GM21576 (cell line): Measurements from ENCODE around the gene GPSM1.

Experiments
- ATAC-seq: cut with Tn5 transposase; IDR thresholded peaks from one replicate; pipeline ENCODE4 v1.9.1; 2021; ENCODE audit warnings: mild to moderate bottlenecking, moderate library complexity; ENCODE audit not compliant: unreplicated experiment

Gene GPSM1

GRCh38 chr9:136372561-136373299 lies 45.4 kb downstream of the GPSM1 start:
- no peak for ATAC-seq

GRCh38 chr9:136373300-136374182 lies 46.2 kb downstream of the GPSM1 start, which contains the start of gene CARD9:
Gene CARD9 (minus strand): TSS chr9:136373669. CDS start chr9:136372078, 1,591 bp downstream.
- ATAC-seq: no peak

GRCh38 chr9:136374183-136374575 lies 46.8 kb downstream of the GPSM1 start:
- ATAC-seq: no peak

- ATAC-seq: no peak
Measured at GRCh38 chr9:136375096-136375495, 47.8 kb downstream of the GPSM1 start.

GRCh38 chr9:136376457-136376856 lies 49.1 kb downstream of the GPSM1 start:
- ATAC-seq: no peak

- ATAC-seq: no peak
Measured at GRCh38 chr9:136377341-136378169, 50.2 kb downstream of the GPSM1 start.

- no peak for ATAC-seq
Measured at GRCh38 chr9:136378170-136379002, 51.0 kb downstream of the GPSM1 start.

- no peak for ATAC-seq
Measured at GRCh38 chr9:136379003-136379287, 51.6 kb downstream of the GPSM1 start.

- no peak for ATAC-seq
Measured at GRCh38 chr9:136379401-136379800, 52.1 kb downstream of the GPSM1 start.

- ATAC-seq: no peak
Measured at GRCh38 chr9:136379891-136380290, 52.6 kb downstream of the GPSM1 start.

- no peak for ATAC-seq
Measured at GRCh38 chr9:136380381-136380780, 53.0 kb downstream of the GPSM1 start.

- ATAC-seq: no peak
Measured at GRCh38 chr9:136381311-136381710, 54.0 kb downstream of the GPSM1 start.

- ATAC-seq: no peak
Measured at GRCh38 chr9:136381966-136382513, 54.7 kb downstream of the GPSM1 start.

- no peak for ATAC-seq
Measured at GRCh38 chr9:136383436-136383835, 56.1 kb downstream of the GPSM1 start.

- no peak for ATAC-seq
Measured at GRCh38 chr9:136385015-136385414, 57.7 kb downstream of the GPSM1 start.

- no peak for ATAC-seq
Measured at GRCh38 chr9:136386018-136386417, 58.7 kb downstream of the GPSM1 start.

- ATAC-seq: no peak
Measured at GRCh38 chr9:136387217-136387616, 59.9 kb downstream of the GPSM1 start.

GRCh38 chr9:136389396-136389795 lies 62.1 kb downstream of the GPSM1 start:
- no peak for ATAC-seq

- ATAC-seq: no peak
Measured at GRCh38 chr9:136391737-136392537, 64.6 kb downstream of the GPSM1 start.
